Measurements from ENCODE around the gene CA10. TPM values are rescaled to one million over a fixed set of nuclear protein-coding genes. Genes with fewer than 3 reads are reported as not detected.

CA10 gene
- total RNA-seq, 1 experiment from 2014 or later: not detected

GRCh38 chr17:51833620-51834019 is 324.9 kb downstream of the CA10 start:
- DNase-seq: no peak
- Histone ChIP-seq H3K27me3 (no peaks in the 10 kb centered on the region), H3K36me3 (no peaks in the 10 kb centered on the region), H3K4me3 (no peak overlapping the region), H3K9me3 (no peaks in the 10 kb centered on the region)

GRCh38 chr17:51833045-51833444 is 325.5 kb downstream of the CA10 start:
- no peaks in the 10 kb centered on the region for H3K36me3 ChIP-seq
- no peak for DNase-seq
- H3K27me3 ChIP-seq: no peaks in the 10 kb centered on the region

DNA sequence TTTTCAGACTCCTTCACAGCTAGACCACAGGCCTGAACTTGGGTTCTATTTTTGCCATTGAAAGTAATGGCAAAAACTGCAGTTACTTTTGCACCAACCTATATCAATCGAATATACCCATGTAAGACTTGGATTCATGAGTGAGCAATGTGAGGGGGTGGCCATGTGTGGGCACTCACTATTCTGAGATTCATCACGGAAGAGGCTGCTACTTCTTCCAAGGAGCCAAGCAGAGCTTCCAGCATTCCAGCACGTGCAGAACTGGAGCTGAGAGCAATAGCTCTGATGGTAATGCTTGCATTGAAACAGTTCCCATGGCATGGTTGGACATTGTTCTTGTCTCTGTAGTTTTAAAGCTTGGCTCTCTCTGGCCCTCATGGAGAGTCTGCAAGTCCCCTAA is 327.6 kb downstream of the CA10 start:
- DNase-seq: no peak
- Histone ChIP-seq H3K9me3 (no peaks in the 10 kb centered on the region), H3K4me3 (no peak overlapping the region), H3K27me3 (no peaks in the 10 kb centered on the region), H3K36me3 (no peaks in the 10 kb centered on the region)

More at GRCh38 chr17:51833045-51833444, 325.5 kb downstream of the CA10 start:
- Histone ChIP-seq H3K9me3 (no peaks in the 10 kb centered on the region), H3K4me3 (no peak overlapping the region)

- H3K9me3 ChIP-seq: no peaks in the 10 kb centered on the region
- no peaks in the 10 kb centered on the region for H3K36me3 ChIP-seq
- H3K4me3 ChIP-seq: no peak overlapping the region
- DNase-seq: no peak
- no peaks in the 10 kb centered on the region for H3K27me3 ChIP-seq
Observed at GRCh38 chr17:51830451-51830850, 328.1 kb downstream of the CA10 start.

- Histone ChIP-seq H3K4me3 (no peak overlapping the region), H3K36me3 (no peaks in the 10 kb centered on the region), H3K27me3 (no peaks in the 10 kb centered on the region), H3K9me3 (no peaks in the 10 kb centered on the region)
- DNase-seq: no peak
Observed at GRCh38 chr17:51828901-51829300, 329.6 kb downstream of the CA10 start.

- Histone ChIP-seq H3K27me3 (no peaks in the 10 kb centered on the region), H3K36me3 (no peaks in the 10 kb centered on the region), H3K9me3 (no peaks in the 10 kb centered on the region), H3K4me3 (no peak overlapping the region)
- no peak for DNase-seq
Observed at GRCh38 chr17:51827140-51827539, 331.4 kb downstream of the CA10 start.

DNA sequence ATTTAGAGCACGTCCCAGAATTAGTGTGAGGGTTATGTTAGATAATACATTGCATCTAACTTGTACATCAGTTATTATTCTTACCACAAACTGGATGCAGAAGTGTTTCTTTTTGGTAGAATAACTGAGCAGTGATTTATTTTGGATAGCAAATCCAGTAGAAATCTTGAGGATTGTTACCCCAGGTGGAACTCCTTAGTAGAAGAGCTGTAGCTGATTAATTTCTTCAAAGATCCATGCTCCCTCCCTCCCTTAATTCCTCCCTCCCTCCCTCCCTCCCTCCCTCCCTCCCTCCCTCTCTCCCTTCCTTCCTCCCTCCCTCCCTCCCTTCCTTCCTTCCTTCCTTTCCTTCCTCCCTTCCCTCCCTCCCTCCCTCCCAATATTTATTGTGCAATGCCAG is 337.7 kb downstream of the CA10 start:
- Histone ChIP-seq H3K9me3 (no peaks in the 10 kb centered on the region), H3K4me3 (no peak overlapping the region), H3K27me3 (no peaks in the 10 kb centered on the region), H3K36me3 (no peaks in the 10 kb centered on the region)
- DNase-seq: no peak

DNA sequence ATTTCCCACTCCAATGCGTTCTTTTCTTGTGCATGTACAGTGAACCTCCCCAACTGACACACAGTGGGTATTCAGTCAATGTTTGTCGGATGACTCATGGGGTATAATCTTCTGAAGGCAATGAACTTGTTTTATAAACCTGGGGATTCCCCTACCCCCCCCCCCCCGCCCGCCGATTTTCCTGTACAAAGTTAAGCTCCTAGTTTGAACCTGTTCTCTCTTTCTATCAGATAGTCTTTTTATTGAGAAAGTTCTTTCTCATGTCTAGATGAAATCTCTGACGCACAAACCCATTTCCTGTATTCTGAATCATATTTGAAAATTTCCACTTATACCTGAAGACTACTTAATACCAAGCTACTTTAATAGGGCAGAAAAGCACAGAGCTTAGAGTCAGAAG is 338.3 kb downstream of the CA10 start:
- Histone ChIP-seq H3K9me3 (no peaks in the 10 kb centered on the region), H3K36me3 (no peaks in the 10 kb centered on the region)
- DNase-seq: no peak

GRCh38 chr17:51819341-51820219 is 338.9 kb downstream of the CA10 start:
- no peak for DNase-seq
- no peaks in the 10 kb centered on the region for H3K9me3 ChIP-seq
- H3K27me3 ChIP-seq: no peaks in the 10 kb centered on the region
- H3K4me3 ChIP-seq: no peak overlapping the region
- H3K36me3 ChIP-seq: no peaks in the 10 kb centered on the region

More for the DNA sequence above, 338.3 kb downstream of the CA10 start:
- Histone ChIP-seq H3K4me3 (no peak overlapping the region), H3K27me3 (no peaks in the 10 kb centered on the region)

DNA sequence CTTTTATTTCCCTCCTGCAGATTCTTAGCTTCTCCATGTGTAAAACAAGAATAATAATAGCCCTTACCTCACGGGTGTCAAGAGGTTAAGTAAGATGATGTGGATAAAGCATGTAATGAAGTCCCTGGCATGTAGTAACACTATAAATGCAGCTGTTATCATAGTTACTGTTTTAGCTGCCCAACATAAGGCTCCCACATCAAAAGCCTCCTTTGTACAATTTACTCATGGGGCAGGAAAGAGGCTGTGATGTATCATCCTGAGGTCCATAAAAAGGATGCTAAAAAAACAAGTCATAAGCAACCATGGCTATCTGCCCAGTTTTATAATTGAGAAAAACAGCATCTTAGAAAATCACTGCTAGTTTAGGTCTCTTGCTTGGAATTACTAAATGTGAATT is 339.7 kb downstream of the CA10 start:
- no peak for DNase-seq
- no peaks in the 10 kb centered on the region for H3K9me3 ChIP-seq

GRCh38 chr17:51817955-51818354 is 340.6 kb downstream of the CA10 start:
- DNase-seq: no peak
- Histone ChIP-seq H3K4me3 (no peak overlapping the region), H3K36me3 (no peaks in the 10 kb centered on the region), H3K27me3 (no peaks in the 10 kb centered on the region), H3K9me3 (no peaks in the 10 kb centered on the region)

More for the DNA sequence above, 339.7 kb downstream of the CA10 start:
- no peaks in the 10 kb centered on the region for H3K27me3 ChIP-seq
- H3K36me3 ChIP-seq: no peaks in the 10 kb centered on the region
- H3K4me3 ChIP-seq: no peak overlapping the region

GRCh38 chr17:51817117-51817516 is 341.4 kb downstream of the CA10 start:
- Histone ChIP-seq H3K27me3 (no peaks in the 10 kb centered on the region), H3K9me3 (no peaks in the 10 kb centered on the region)

GRCh38 chr17:51815097-51815496 is 343.4 kb downstream of the CA10 start:
- Histone ChIP-seq H3K9me3 (no peaks in the 10 kb centered on the region), H3K36me3 (no peaks in the 10 kb centered on the region), H3K4me3 (no peak overlapping the region), H3K27me3 (no peaks in the 10 kb centered on the region)
- no peak for DNase-seq

More at GRCh38 chr17:51817117-51817516, 341.4 kb downstream of the CA10 start:
- H3K36me3 ChIP-seq: no peaks in the 10 kb centered on the region
- DNase-seq: no peak
- H3K4me3 ChIP-seq: no peak overlapping the region

DNA sequence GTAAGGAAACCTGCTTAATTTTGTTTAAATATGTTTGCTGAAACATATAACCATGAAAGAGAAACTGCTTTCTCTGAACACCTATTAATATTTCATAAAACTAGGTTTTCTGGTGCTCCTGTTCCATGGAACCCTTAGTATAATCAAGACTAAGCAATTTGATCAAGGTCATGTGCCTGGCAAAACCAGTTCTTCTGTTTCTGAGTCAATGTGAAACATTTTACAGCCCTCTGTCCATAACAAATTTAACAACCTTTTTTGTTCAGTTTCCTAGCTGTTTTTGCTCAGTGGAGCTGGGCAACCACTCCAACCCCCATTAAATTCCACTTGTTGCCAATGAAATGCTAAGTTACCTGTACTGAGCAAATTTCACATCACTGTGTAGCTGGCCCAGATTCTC is 344.0 kb downstream of the CA10 start:
- no peaks in the 10 kb centered on the region for H3K27me3 ChIP-seq
- no peaks in the 10 kb centered on the region for H3K9me3 ChIP-seq
- no peak overlapping the region for H3K4me3 ChIP-seq
- no peak for DNase-seq
- no peaks in the 10 kb centered on the region for H3K36me3 ChIP-seq

DNA sequence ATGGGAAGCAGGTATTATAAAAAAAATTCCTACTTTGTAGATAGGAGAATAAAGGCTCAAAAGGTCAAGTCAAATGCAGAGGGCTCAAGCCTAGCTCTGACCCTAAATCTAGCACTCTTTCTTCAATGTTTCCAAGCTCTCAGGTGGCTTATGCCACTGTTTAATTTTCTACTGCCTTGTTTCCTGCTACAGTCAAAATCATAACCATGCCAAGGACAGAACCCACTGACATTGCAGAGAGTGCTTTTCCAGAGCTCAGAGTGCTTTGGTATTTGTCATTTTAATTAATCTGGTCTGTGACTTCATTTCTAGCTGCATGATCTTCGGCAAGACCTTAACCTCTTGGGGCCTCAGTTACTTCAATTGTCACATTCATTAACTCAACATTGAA is 344.7 kb downstream of the CA10 start:
- DNase-seq: no peak
- Histone ChIP-seq H3K9me3 (no peaks in the 10 kb centered on the region), H3K4me3 (no peak overlapping the region), H3K36me3 (no peaks in the 10 kb centered on the region), H3K27me3 (no peaks in the 10 kb centered on the region)

DNA sequence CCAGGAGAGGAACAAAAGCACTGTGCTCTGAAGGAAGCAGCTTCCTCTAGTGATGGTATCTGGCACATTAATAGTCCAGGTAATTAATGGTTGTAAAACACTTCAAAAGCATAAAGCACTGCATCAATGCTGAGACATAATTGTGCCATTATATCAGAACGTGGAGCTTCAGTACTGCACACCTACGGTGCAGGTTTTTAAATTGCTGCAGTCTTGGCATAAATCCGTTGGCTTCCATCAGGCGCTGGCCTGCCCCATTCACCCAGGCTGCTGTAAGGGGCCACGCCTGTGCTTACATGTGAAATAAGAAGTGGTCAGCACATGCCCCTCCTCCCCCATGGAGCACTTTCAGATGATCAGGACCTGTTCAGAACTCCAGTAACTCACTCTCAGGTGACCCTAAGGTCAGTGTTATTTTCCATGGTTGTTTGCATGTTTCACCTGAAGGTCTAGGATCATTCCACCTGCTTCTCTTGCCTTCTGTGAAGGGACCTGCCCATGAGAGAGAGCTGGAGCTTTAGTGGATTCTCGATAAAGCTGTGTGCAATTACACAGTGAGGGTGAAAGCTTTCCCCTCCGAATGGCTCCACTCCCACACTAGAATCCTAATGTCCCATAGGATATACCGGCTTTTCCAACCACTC is 345.3 kb downstream of the CA10 start:
- Histone ChIP-seq H3K9me3 (no peaks in the 10 kb centered on the region), H3K27me3 (0 out of 2 replicates have a peak, but pooled peaks cover 2% of the 10 kb centered on the region), H3K36me3 (no peaks in the 10 kb centered on the region), H3K4me3 (no peak overlapping the region)
- DNase-seq: no peak

GRCh38 chr17:51807460-51807859 is 351.1 kb downstream of the CA10 start:
- Histone ChIP-seq H3K27me3 (0 out of 2 replicates have a peak, but pooled peaks cover 2% of the 10 kb centered on the region), H3K4me3 (no peak overlapping the region), H3K36me3 (no peaks in the 10 kb centered on the region), H3K9me3 (no peaks in the 10 kb centered on the region)
- DNase-seq: no peak

- H3K4me3 ChIP-seq: no peak overlapping the region
- DNase-seq: no peak
- H3K9me3 ChIP-seq: no peaks in the 10 kb centered on the region
- no peaks in the 10 kb centered on the region for H3K36me3 ChIP-seq
- 0 out of 2 replicates have a peak, but pooled peaks cover 2% of the 10 kb centered on the region for H3K27me3 ChIP-seq
Observed at GRCh38 chr17:51805765-51806164, 352.7 kb downstream of the CA10 start.
